ENCODE data around the gene ILKAP.

Gene ILKAP

DNA sequence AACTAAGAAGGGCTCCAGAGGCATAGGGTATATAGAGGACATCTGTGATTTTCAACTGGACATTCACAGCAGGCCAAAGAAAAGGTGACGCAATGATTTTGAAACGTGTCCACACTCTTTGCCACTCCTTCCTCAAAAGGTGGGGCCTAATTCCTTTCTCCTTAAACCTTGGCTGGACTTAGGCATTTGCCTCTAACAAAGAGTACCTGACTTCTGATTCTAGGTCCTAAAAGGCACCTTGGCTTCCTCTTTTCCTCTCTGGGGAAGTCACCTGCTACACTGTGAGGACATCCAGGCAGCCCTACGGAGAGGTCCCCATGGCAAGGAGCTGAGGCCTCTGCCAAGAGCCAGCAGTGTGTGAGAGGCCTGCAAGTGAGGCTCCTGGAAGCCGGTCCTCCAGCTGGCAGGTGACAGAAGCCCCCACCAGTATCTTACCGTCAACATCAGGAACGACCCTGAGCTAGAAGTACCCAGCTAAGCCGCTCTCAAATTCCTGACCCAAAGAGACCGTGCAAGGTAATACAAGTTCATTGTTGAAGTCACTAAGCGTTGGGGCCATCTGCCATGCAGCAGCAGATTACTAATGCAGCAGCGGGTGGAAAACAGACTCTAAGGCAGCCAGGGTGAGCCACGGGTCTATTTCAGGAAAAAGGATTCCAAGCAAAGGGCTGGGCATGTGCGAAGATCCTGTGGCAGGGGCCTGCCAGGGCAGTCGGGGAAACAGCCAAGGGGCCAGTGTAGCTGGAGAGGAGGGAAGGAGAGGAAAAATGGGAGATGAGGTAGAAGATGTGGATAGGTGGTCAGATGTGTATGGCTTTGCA lies 43.7 kb upstream of the ILKAP start:
- Histone ChIP-seq H3K9me3 (replicated peaks; ENCODE audit: insufficient read depth, low read length) (no peaks in the 10 kb centered on the region), H3K27ac (ENCODE audit: low read length) (no peak overlapping the region), H4K20me1 (ENCODE audit: insufficient read depth, low read length) (no peaks in the 10 kb centered on the region), H3K9me2 (replicated peaks; ENCODE audit: insufficient read depth, low read length) (no peaks in the 10 kb centered on the region), H3F3A (ENCODE audit: insufficient read depth, low read length) (no peaks in the 10 kb centered on the region), H3K4me3 (ENCODE audit: low read length) (no peak overlapping the region), H3K27me3 (replicated peaks; ENCODE audit: insufficient read depth, low read length) (no peaks in the 10 kb centered on the region), H3K4me1 (ENCODE audit: low read length) (no peaks in the 10 kb centered on the region), H2AFZ (ENCODE audit: low read length) (no peak overlapping the region), H3K36me3 (replicated peaks; ENCODE audit: insufficient read depth, low read length) (no peaks in the 10 kb centered on the region), H3K79me2 (ENCODE audit: low read length) (no peaks in the 10 kb centered on the region), H3K4me2 (ENCODE audit: low read depth, low read length) (no peak overlapping the region), H3K9ac (ENCODE audit: low read length) (no peak overlapping the region)
- TF ChIP-seq, protein P1, sequence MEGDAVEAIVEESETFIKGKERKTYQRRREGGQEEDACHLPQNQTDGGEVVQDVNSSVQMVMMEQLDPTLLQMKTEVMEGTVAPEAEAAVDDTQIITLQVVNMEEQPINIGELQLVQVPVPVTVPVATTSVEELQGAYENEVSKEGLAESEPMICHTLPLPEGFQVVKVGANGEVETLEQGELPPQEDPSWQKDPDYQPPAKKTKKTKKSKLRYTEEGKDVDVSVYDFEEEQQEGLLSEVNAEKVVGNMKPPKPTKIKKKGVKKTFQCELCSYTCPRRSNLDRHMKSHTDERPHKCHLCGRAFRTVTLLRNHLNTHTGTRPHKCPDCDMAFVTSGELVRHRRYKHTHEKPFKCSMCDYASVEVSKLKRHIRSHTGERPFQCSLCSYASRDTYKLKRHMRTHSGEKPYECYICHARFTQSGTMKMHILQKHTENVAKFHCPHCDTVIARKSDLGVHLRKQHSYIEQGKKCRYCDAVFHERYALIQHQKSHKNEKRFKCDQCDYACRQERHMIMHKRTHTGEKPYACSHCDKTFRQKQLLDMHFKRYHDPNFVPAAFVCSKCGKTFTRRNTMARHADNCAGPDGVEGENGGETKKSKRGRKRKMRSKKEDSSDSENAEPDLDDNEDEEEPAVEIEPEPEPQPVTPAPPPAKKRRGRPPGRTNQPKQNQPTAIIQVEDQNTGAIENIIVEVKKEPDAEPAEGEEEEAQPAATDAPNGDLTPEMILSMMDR (IDR thresholded peaks at IDR 0.05; ENCODE audit: low read length): no peak
- TF ChIP-seq EZH2phosphoT487 (IDR thresholded peaks at IDR 0.05; ENCODE audit: low read length) (no peak), EZH2 (optimal IDR thresholded peaks at IDR 0.05; ENCODE audit: low read depth, low read length) (no peak)
- no peak for DNase-seq

DNA sequence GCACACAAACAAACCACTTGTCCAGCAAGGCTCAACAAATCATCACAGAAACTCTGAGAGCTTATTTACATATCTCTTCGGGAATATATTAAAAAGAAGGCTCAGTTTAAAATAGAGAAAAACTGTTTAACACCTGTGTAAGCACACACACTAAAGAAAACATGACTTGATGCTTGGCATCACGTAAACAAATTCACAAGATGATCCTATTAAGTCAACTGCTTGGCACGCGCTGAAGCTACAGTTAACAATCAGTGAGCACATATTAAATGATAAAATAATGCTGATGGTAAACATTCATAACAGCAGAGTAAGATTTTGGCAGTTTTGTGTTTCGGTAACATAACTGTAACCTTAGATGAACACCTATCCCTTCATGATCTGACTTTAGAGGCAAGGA lies 40.7 kb upstream of the ILKAP start:
- Histone ChIP-seq H3K27me3 (replicated peaks; ENCODE audit: insufficient read depth, low read length) (no peaks in the 10 kb centered on the region), H3K27ac (ENCODE audit: low read length) (no peak overlapping the region), H3K36me3 (replicated peaks; ENCODE audit: insufficient read depth, low read length) (no peaks in the 10 kb centered on the region), H3K9me3 (replicated peaks; ENCODE audit: insufficient read depth, low read length) (no peaks in the 10 kb centered on the region), H3K9ac (ENCODE audit: low read length) (no peak overlapping the region), H2AFZ (ENCODE audit: low read length) (no peak overlapping the region), H3F3A (ENCODE audit: insufficient read depth, low read length) (peaks cover 9% of the 10 kb centered on the region; the same call in 1 of the 2 replicates), H3K9me2 (replicated peaks; ENCODE audit: insufficient read depth, low read length) (no peaks in the 10 kb centered on the region), H3K4me2 (ENCODE audit: low read depth, low read length) (no peak overlapping the region), H3K4me3 (ENCODE audit: low read length) (no peak overlapping the region), H4K20me1 (ENCODE audit: insufficient read depth, low read length) (no peaks in the 10 kb centered on the region), H3K79me2 (ENCODE audit: low read length) (no peaks in the 10 kb centered on the region), H3K4me1 (ENCODE audit: low read length) (peaks cover 9% of the 10 kb centered on the region)
- no peak for TF ChIP-seq EZH2 (optimal IDR thresholded peaks at IDR 0.05; ENCODE audit: low read depth, low read length)
- TF ChIP-seq EZH2phosphoT487 (IDR thresholded peaks at IDR 0.05; ENCODE audit: low read length): no peak
- TF ChIP-seq, protein P1 (IDR thresholded peaks at IDR 0.05; ENCODE audit: low read length): no peak
- no peak for DNase-seq

DNA sequence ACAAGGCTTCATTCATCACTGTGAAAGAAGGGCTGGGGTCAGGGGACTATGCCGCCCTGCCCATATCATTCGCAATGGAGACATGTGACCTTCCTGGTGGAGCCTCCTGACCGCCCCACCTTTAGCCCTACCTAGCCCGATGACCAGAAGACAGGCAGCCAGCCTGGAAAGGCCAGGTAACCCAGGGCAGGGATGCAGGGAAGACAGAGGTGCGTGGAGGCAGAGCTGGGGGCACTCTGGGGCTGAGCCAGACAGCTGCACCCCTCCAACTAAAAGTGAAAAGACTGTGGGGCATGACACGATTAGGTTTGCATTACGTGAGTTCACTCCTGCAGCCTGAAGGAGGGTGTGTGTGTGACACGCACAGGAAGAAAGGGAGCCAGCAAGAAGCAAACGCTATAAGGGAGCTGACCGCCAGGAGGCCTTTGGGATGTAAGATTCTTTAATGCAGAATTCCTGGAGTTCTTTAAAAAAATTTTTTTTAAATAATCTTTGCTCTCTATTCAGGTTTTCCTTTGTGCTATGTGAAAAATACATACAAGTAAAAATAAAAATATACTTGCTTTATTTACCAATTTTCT lies 40.1 kb upstream of the ILKAP start:
- no peak for DNase-seq
- Histone ChIP-seq H3K4me1 (ENCODE audit: low read length) (peaks cover 9% of the 10 kb centered on the region), H3K4me2 (ENCODE audit: low read depth, low read length) (no peak overlapping the region), H3K9me2 (replicated peaks; ENCODE audit: insufficient read depth, low read length) (no peaks in the 10 kb centered on the region), H4K20me1 (ENCODE audit: insufficient read depth, low read length) (no peaks in the 10 kb centered on the region), H2AFZ (ENCODE audit: low read length) (no peak overlapping the region), H3K27me3 (replicated peaks; ENCODE audit: insufficient read depth, low read length) (no peaks in the 10 kb centered on the region), H3K79me2 (ENCODE audit: low read length) (peaks cover 5% of the 10 kb centered on the region; the same call in 1 of the 2 replicates), H3K4me3 (ENCODE audit: low read length) (no peak overlapping the region), H3F3A (ENCODE audit: insufficient read depth, low read length) (peaks cover 12% of the 10 kb centered on the region; the same call in 1 of the 2 replicates), H3K27ac (ENCODE audit: low read length) (no peak overlapping the region), H3K9ac (ENCODE audit: low read length) (no peak overlapping the region), H3K36me3 (replicated peaks; ENCODE audit: insufficient read depth, low read length) (no peaks in the 10 kb centered on the region), H3K9me3 (replicated peaks; ENCODE audit: insufficient read depth, low read length) (no peaks in the 10 kb centered on the region)
- TF ChIP-seq EZH2 (optimal IDR thresholded peaks at IDR 0.05; ENCODE audit: low read depth, low read length) (no peak), EZH2phosphoT487 (IDR thresholded peaks at IDR 0.05; ENCODE audit: low read length) (no peak)
- TF ChIP-seq, protein P1 (IDR thresholded peaks at IDR 0.05; ENCODE audit: low read length): no peak

Measured in MM.1S (cell line).